ENCODE measurements around the gene HSD11B1.
A peak's percentile ranks its signal among the peaks of the same experiment; 100 is the strongest.
"Not testable (repeated sequence)": the region's sequence is repeated elsewhere in the genome, so short reads cannot be mapped to it uniquely, and the experiment has no call there.

HSD11B1 gene

GRCh38 chr1:209692296-209692695, 12.3 kb upstream of the HSD11B1 start:
- no peak for DNase-seq

- DNase-seq = peak; percentile 85
Observed at GRCh38 chr1:209692745-209693504, 11.7 kb upstream of the HSD11B1 start.

GRCh38 chr1:209696673-209697072, 8.0 kb upstream of the HSD11B1 start:
- no peak for DNase-seq

DNA sequence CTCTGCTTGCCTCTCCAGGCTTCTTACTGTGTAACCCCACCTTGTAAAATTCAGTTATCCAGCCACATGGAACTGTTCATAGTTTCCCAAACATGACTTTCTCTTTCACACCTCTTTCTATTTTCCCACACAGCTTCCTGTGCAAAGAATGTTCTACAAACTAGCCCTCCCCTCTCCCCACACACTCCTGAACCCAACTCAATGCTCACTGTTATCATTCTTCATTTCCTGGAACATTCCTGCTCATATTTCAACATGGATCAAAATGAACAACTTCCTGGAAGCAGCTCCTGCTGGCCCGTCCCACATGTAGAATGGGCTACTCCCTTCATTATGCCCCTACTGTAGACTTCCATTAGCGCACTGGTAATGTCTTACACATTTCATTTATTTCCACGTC, 7.5 kb upstream of the HSD11B1 start:
- DNase-seq = no peak

- DNase-seq = not testable (repeated sequence)
Observed at GRCh38 chr1:209700686-209701085, 4.0 kb upstream of the HSD11B1 start.

- DNase-seq = no peak
Observed at GRCh38 chr1:209702832-209703231, 1.8 kb upstream of the HSD11B1 start.

- DNase-seq = no peak
Observed at GRCh38 chr1:209703834-209704504, 677 bp upstream of the HSD11B1 start.

GRCh38 chr1:209705033-209705598, 470 bp downstream of the HSD11B1 start:
- no peak for DNase-seq

DNA sequence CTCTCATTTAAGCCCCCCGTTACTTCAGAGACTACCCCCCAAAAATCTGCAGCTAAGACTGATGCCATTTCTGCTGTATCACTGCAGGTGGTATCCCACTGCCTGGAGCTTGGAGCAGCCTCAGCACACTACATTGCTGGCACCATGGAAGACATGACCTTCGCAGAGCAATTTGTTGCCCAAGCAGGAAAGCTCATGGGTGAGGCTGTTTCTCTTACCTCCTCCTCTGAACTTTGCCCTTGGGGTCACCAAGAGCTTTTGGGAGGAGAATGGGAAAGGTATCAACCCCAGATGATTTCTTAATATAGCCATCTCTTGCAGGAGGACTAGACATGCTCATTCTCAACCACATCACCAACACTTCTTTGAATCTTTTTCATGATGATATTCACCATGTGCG, 2.0 kb downstream of the HSD11B1 start:
- DNase-seq = no peak

GRCh38 chr1:209707308-209707707, 2.7 kb downstream of the HSD11B1 start:
- DNase-seq = no peak

GRCh38 chr1:209708297-209708696, 3.7 kb downstream of the HSD11B1 start:
- no peak for DNase-seq

DNA sequence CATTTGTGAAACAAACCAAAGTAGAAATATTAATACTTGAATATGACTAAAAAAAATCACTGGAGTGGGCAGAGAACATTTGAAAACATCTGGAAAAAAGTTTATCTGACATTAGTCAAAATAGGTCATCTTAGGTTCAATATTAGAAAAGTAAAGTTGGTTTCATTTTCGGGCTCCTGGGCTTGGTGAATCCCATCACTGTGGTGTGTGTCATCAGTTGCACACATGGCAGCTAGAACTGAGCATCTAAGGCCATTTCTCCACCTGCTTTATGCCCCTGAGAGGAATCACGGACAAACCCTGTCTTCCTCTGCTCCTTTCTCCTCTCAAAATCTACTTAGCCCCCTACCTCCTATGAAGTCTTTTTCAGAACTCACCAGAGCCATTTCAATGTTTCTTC, 5.4 kb downstream of the HSD11B1 start:
- DNase-seq = no peak

- no peak for DNase-seq
Observed at GRCh38 chr1:209710847-209711246, 6.2 kb downstream of the HSD11B1 start.

- DNase-seq = no peak
Observed at GRCh38 chr1:209714338-209714737, 9.7 kb downstream of the HSD11B1 start.

DNA sequence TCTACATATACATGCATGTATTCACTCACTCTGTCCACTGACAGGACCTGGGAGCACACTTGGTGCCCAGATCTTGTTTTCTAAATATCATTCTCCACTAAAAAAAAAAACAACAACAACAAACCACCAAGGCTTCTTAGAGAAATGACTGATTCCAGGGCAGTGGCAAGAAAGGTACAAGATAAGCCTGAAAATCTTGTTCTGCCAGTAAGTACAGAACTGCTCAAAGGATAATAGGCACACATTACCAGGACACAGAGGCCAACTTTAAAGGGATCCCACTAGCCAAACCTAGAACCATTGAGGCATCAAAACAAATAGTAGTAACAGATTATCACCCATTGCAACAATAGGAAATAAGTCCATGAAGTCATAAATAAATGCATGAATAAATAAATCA, 10.7 kb downstream of the HSD11B1 start:
- DNase-seq = no peak

DNA sequence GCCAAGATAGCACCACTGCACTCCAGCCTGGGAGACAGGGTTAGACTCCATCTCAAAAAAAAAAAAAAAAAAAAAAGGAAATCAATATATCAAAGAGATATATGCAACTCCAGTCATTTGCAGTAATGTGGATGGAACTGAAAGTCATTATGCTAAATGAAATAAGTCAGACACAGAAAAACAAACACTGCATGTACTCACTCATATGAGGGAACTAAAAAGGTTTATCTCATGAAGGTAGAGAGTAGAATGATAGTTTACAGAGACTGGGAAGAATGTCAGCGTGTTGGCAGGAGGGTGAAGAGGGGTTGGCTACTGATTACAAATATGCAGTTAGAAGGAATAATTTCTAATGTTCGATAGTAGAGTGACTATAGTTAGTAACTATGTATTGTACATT, 13.2 kb downstream of the HSD11B1 start:
- no peak for DNase-seq

- DNase-seq = no peak
Observed at GRCh38 chr1:209720326-209720725, 15.7 kb downstream of the HSD11B1 start.

DNA sequence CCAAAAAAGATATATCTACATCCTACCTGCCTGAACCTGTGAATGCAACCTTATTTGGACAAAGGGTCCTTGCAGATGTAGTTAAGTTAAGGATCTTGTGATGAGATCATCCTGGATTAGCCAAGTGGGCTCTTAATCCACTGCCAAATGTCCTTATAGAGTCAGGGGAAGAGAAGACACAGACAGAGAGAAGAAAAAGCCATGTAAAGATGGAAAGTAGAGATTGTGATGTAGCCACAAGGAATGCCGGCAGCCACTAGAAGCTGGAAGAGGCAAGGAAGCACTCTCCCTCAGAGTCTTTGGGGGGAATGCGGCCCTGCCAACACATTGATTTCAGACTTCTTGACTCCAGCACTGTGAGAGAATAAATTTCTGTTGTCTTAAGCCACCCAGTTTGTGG, 16.2 kb downstream of the HSD11B1 start:
- DNase-seq = no peak

DNA sequence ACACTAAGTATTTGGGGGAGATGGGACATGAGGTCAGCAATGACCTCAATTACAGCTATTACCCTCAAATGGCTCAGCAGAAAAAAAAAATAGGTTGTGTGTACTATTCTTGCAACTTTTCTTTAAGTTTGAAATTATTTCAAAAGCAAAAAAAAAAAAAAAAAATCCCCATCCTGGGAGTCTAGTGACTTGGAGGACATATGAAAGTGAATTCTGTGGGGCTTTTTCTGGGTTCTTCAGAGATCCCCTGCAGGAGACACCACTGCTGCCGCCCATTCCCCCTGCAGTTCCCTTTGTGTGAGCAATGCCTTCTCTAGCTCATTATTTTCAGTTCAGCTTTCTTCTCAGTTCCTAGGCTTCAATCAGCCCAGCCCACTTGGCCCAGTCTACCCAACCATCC, 16.7 kb downstream of the HSD11B1 start:
- DNase-seq = no peak

DNA sequence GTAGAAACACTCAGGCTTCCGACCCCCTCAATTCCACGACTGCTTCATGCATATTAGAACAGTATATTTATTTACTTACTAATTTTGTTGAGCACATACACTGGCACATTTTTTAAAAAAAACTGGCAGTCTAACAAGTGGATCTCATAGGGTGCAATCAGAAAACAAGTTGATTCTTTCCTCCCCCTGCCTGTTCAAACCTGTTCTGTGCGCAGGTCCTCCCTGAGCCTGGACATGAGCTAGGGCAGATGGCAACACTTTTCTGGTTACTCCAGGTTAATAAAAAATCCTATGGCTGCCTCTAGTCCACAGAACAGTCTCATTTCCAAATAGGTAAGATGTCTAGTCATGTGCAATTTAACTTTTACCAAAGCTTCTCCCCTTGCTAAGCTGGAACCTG, 18.6 kb downstream of the HSD11B1 start:
- DNase-seq = no peak

- peak; percentile 26 for DNase-seq
Observed at GRCh38 chr1:209723756-209724693, 19.4 kb downstream of the HSD11B1 start.

GRCh38 chr1:209727286-209727685, 22.6 kb downstream of the HSD11B1 start:
- no peak for DNase-seq

DNA sequence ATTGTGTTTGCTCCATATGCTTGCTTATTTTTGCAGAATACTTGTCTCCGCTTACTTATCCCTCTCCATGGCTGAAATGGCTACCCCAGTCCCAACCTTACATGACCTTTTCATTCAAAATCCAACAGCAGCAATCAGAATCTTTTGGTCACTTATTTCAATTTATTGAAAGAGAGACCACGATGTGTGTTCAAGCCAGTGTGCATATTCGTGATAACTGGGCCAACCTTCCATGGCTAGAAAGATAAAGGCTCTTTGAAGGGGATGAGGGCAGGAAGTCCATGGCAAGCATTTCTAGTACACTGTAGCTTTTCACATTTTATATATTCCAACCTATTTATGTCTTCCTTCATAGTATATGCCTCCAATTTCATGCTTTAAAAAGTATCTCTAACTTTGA, 23.1 kb downstream of the HSD11B1 start:
- no peak for DNase-seq

Measured in CD4-positive, alpha-beta T cell treated with Interleukin-17A for 4 hours (primary cell).